Measurements from ENCODE around the gene RPL27. TPM values are rescaled to one million over a fixed set of nuclear protein-coding genes. Genes with fewer than 3 reads are reported as not detected.

The RPL27 gene
- 1,000 to 10,000 TPM; 1,047 to 1,349 (median 1,243) TPM for total RNA-seq (2021; fragmentation: NEBNext Ultra II Directional; extraction: Animal tissue kit (Norgen Biotek cat#: 25700))
- long read RNA-seq, transcript RPL27-206 (4 exons, 730 nt): minor isoform, 422 of 1,401 reads
- long read RNA-seq, transcript RPL27-201 (5 exons, 505 nt): major isoform, 963 of 1,401 reads
- long read RNA-seq, partial matches to known transcripts: 3 of 1,401 reads
- long read RNA-seq, other reads (novel, unspliced or antisense): 8 of 1,401 reads

GRCh38 chr17:42997984-42998938 lies at the start of gene RPL27:
RPL27 (plus strand) TSS chr17:42998419; CDS start chr17:42998751, 332 bp downstream.
- Mint-ChIP-seq H3K36me3 (ENCODE audit: low read depth) (peaks cover 46% of the 10 kb centered on the region), H3K9me3 (no peaks in the 10 kb centered on the region), H3K27ac (peak within 1 kb of the TSS; percentile 100), H3K4me1 (ENCODE audit: low read depth) (peaks cover 38% of the 10 kb centered on the region), H3K4me3 (peak within 1 kb of the TSS; percentile 99), H3K27me3 (ENCODE audit: insufficient read depth) (no peaks in the 10 kb centered on the region; the same call in 1 of the 2 replicates)
- peak; percentile 100 for DNase-seq
- peak; percentile 89 for TF ChIP-seq CTCF (IDR thresholded peaks at IDR 0.05)

GRCh38 chr17:42950044-42950783 lies 48.0 kb upstream of the RPL27 start:
- H3K36me3 Mint-ChIP-seq (ENCODE audit: low read depth): peaks cover 32% of the 10 kb centered on the region
- no peak for DNase-seq
- H3K4me3 Mint-ChIP-seq: no peak overlapping the region
- H3K27me3 Mint-ChIP-seq (ENCODE audit: insufficient read depth): no peaks in the 10 kb centered on the region
- no peaks in the 10 kb centered on the region for H3K9me3 Mint-ChIP-seq
- peaks cover 14% of the 10 kb centered on the region for H3K4me1 Mint-ChIP-seq (ENCODE audit: low read depth)
- peak overlapping the region; percentile 58; the same call in 1 of the 2 replicates for H3K27ac Mint-ChIP-seq
- TF ChIP-seq CTCF (IDR thresholded peaks at IDR 0.05): no peak

GRCh38 chr17:42953669-42954068 lies 44.5 kb upstream of the RPL27 start:
- H3K27ac Mint-ChIP-seq: no peak overlapping the region
- peaks cover 41% of the 10 kb centered on the region for H3K36me3 Mint-ChIP-seq (ENCODE audit: low read depth)

GRCh38 chr17:42964161-42964932 lies 33.9 kb upstream of the RPL27 start, which contains the start of gene AARSD1:
AARSD1 (minus strand) TSS chr17:42964454; CDS start chr17:42964440, 14 bp downstream.
- TF ChIP-seq CTCF (IDR thresholded peaks at IDR 0.05): 0 out of 2 replicates have a peak, but pooled peaks have one; percentile 9
- peak within 1 kb of the TSS; percentile 95 for H3K27ac Mint-ChIP-seq
- peak; percentile 91 for DNase-seq

More at GRCh38 chr17:42953669-42954068, 44.5 kb upstream of the RPL27 start:
- Mint-ChIP-seq H3K9me3 (no peaks in the 10 kb centered on the region), H3K27me3 (ENCODE audit: insufficient read depth) (no peaks in the 10 kb centered on the region), H3K4me1 (ENCODE audit: low read depth) (peaks cover 6% of the 10 kb centered on the region; the same call in 1 of the 2 replicates), H3K4me3 (no peak overlapping the region)
- no peak for TF ChIP-seq CTCF (IDR thresholded peaks at IDR 0.05)
- no peak for DNase-seq

More at GRCh38 chr17:42964161-42964932, 33.9 kb upstream of the RPL27 start, which contains the start of gene AARSD1:
- Mint-ChIP-seq H3K4me1 (ENCODE audit: low read depth) (peaks cover 15% of the 10 kb centered on the region), H3K27me3 (ENCODE audit: insufficient read depth) (peaks cover 4% of the 10 kb centered on the region; the same call in 1 of the 2 replicates), H3K9me3 (peaks cover 4% of the 10 kb centered on the region; the same call in 1 of the 2 replicates), H3K4me3 (peak within 1 kb of the TSS; percentile 98), H3K36me3 (ENCODE audit: low read depth) (peaks cover 32% of the 10 kb centered on the region)
